Common myeloid progenitor, CD34-positive (primary cell): ENCODE measurements around the gene OR52B6.

ENCODE experiments used
- CTCF ChIA-PET: fragments of 350-600 bp; sonication (Branson Sonifier 250); formaldehyde crosslinking; loops from one replicate; lab custom pipeline; 2021; ENCODE audit warnings: antibody characterized with exemption; lab: Charles Lee
- POLR2A ChIA-PET: fragments of 350-600 bp; sonication (Branson Sonifier 250); formaldehyde crosslinking; loops from one replicate; lab custom pipeline; 2021; ENCODE audit warnings: antibody characterized with exemption; lab: Charles Lee
- DNase-seq, 3 donors: peaks; one replicate each; pipeline versions ENCODE4 v3.0.0 to v3.0.0-alpha.2; 2013
- H3K27ac ChIP-seq, 2 experiments: 1 replicate in 1 of 2; 2 replicates in 1 of 2; pipeline ENCODE4 v1.7.0; 2013; ENCODE audit warnings: inconsistent platforms in 2 of 2, low read length in 2 of 2, mild to moderate bottlenecking in 2 of 2, low read depth in 1 of 2, moderate library complexity in 1 of 2; ENCODE audit not compliant: severe bottlenecking in 2 of 2, insufficient read depth in 1 of 2, poor library complexity in 1 of 2
- H3K27me3 ChIP-seq, 5 experiments: replicated peaks in 2 of 5; 1 replicate in 3 of 5; 2 replicates in 2 of 5; pipeline versions ENCODE4 v1.6.1 to v1.7.0; 2013; ENCODE audit warnings: low read length in 4 of 5, mild to moderate bottlenecking in 2 of 5, moderate library complexity in 2 of 5, inconsistent platforms in 1 of 5; ENCODE audit not compliant: insufficient read depth in 5 of 5, control insufficient read depth in 4 of 5
- H3K36me3 ChIP-seq, 4 experiments: 1 replicate in 2 of 4; 2 replicates in 2 of 4; pipeline versions ENCODE4 v1.6.1 to v1.7.0; 2013; ENCODE audit warnings: low read length in 3 of 4, control low read depth in 1 of 4, mild to moderate bottlenecking in 1 of 4; ENCODE audit not compliant: control insufficient read depth in 4 of 4, insufficient read depth in 4 of 4
- H3K4me1 ChIP-seq, 4 experiments: 1 replicate in 3 of 4; 2 replicates in 1 of 4; pipeline versions ENCODE4 v1.6.1 to v1.7.1; 2013; ENCODE audit warnings: low read length in 3 of 4, mild to moderate bottlenecking in 3 of 4, control low read depth in 1 of 4, inconsistent platforms in 1 of 4, moderate library complexity in 1 of 4; ENCODE audit not compliant: control insufficient read depth in 4 of 4, insufficient read depth in 4 of 4; ENCODE audit errors: control extremely low read depth in 1 of 4
- H3K4me3 ChIP-seq, 7 experiments: 1 replicate in 4 of 7; 2 replicates in 3 of 7; pipeline versions ENCODE4 v1.5.1 to v1.7.0; 2013; ENCODE audit warnings: mild to moderate bottlenecking in 7 of 7, low read length in 6 of 7, moderate library complexity in 6 of 7, inconsistent platforms in 2 of 7, low read depth in 2 of 7, control low read depth in 1 of 7; ENCODE audit not compliant: insufficient read depth in 4 of 7, control insufficient read depth in 1 of 7; ENCODE audit errors: extremely low read depth in 1 of 7
- H3K9me3 ChIP-seq, 5 experiments: 1 replicate in 4 of 5; 2 replicates in 1 of 5; pipeline versions ENCODE4 v1.6.1 to v1.7.1; 2013; ENCODE audit warnings: low read length in 4 of 5, mild to moderate bottlenecking in 2 of 5, inconsistent platforms in 1 of 5, low read depth in 1 of 5, moderate library complexity in 1 of 5; ENCODE audit not compliant: control insufficient read depth in 4 of 5, insufficient read depth in 2 of 5; ENCODE audit errors: control extremely low read depth in 1 of 5
- WGBS: methylation state at CpG from one replicate; pipeline ENCODE4 v1.1.5; 2013; ENCODE audit not compliant: insufficient coverage; 5-methylcytosine and 5-hydroxymethylcytosine counted together

OR52B6 gene

GRCh38 chr11:5605849-5606248 is 25.2 kb downstream of the OR52B6 start:
- Histone ChIP-seq H3K36me3 (peaks cover 0 to 36% (median 21%) of the 10 kb centered on the region in 4 experiments), H3K27me3 (no peaks in the 10 kb centered on the region), H3K4me3 (no peak overlapping the region), H3K4me1 (no peaks in the 10 kb centered on the region), H3K27ac (no peak overlapping the region), H3K9me3 (no peaks in the 10 kb centered on the region)
- POLR2A ChIA-PET: no interaction called here
- no peak for DNase-seq
- 94% methylated on average over 4 of the region's 5 CpGs for WGBS
- CTCF ChIA-PET: interaction anchor here (0.9 kb wide), 1 partner anchor 9 kb away, joined by 3 read pairs; no protein-coding TSS in a partner anchor

GRCh38 chr11:5608808-5609207 is 28.1 kb downstream of the OR52B6 start:
- Histone ChIP-seq H3K4me3 (no peak overlapping the region), H3K36me3 (peaks cover 2 to 36% (median 25%) of the 10 kb centered on the region in 4 experiments), H3K4me1 (no peaks in the 10 kb centered on the region), H3K27me3 (no peaks in the 10 kb centered on the region), H3K27ac (no peak overlapping the region), H3K9me3 (no peaks in the 10 kb centered on the region)
- POLR2A ChIA-PET: no interaction called here
- no peak for DNase-seq
- CTCF ChIA-PET: interaction anchor here (0.6 kb wide), 1 partner anchor 496 kb away, joined by 3 read pairs; no protein-coding TSS in a partner anchor
- WGBS: 98% methylated on average over 6 of the region's 6 CpGs

- peaks cover 2 to 25% (median 21%) of the 10 kb centered on the region in 4 experiments for H3K36me3 ChIP-seq
- CTCF ChIA-PET: interaction anchor here (2.0 kb wide), 1 partner anchor 10 kb away, joined by 4 read pairs; no protein-coding TSS in a partner anchor
- H3K27ac ChIP-seq: no peak overlapping the region
- H3K9me3 ChIP-seq: no peaks in the 10 kb centered on the region
- 89% methylated on average over 3 of the region's 5 CpGs for WGBS
- POLR2A ChIA-PET: no interaction called here
- no peaks in the 10 kb centered on the region for H3K4me1 ChIP-seq
- H3K27me3 ChIP-seq: no peaks in the 10 kb centered on the region
- DNase-seq: no peak
- no peak overlapping the region for H3K4me3 ChIP-seq
Measured at GRCh38 chr11:5610446-5610845, 29.8 kb downstream of the OR52B6 start.

- ChIA-PET CTCF (interaction anchor here (1.1 to 2.0 kb wide), 2 partner anchors 9 to 11 kb away, joined by 3 to 4 read pairs; no protein-coding TSS in a partner anchor), POLR2A (interaction anchor here (0.7 kb wide), 1 partner anchor 17 kb away, joined by 4 read pairs; no protein-coding TSS in a partner anchor)
- Histone ChIP-seq H3K9me3 (no peaks in the 10 kb centered on the region), H3K27me3 (no peaks in the 10 kb centered on the region), H3K36me3 (peaks cover 2 to 21% (median 18%) of the 10 kb centered on the region in 4 experiments), H3K4me3 (no peak overlapping the region), H3K27ac (no peak overlapping the region), H3K4me1 (no peaks in the 10 kb centered on the region)
- 99% methylated on average over 10 of the region's 11 CpGs for WGBS
- DNase-seq: no peak
Measured at GRCh38 chr11:5611627-5612026, 30.9 kb downstream of the OR52B6 start.

- H3K9me3 ChIP-seq: no peaks in the 10 kb centered on the region
- ChIA-PET POLR2A (no interaction called here), CTCF (interaction anchor here (1.2 kb wide), 1 partner anchor 17 kb away, joined by 4 read pairs; no protein-coding TSS in a partner anchor)
- DNase-seq: no peak
- H3K27me3 ChIP-seq: no peaks in the 10 kb centered on the region
- peaks cover 0 to 2% (median 0%) of the 10 kb centered on the region in 4 experiments for H3K4me1 ChIP-seq
- no peak overlapping the region for H3K27ac ChIP-seq
- H3K36me3 ChIP-seq: no peaks in the 10 kb centered on the region
- WGBS: 60% methylated on average over 1 of the region's 3 CpGs
- H3K4me3 ChIP-seq: no peak overlapping the region
Measured at GRCh38 chr11:5618807-5619206, 38.1 kb downstream of the OR52B6 start.

DNA sequence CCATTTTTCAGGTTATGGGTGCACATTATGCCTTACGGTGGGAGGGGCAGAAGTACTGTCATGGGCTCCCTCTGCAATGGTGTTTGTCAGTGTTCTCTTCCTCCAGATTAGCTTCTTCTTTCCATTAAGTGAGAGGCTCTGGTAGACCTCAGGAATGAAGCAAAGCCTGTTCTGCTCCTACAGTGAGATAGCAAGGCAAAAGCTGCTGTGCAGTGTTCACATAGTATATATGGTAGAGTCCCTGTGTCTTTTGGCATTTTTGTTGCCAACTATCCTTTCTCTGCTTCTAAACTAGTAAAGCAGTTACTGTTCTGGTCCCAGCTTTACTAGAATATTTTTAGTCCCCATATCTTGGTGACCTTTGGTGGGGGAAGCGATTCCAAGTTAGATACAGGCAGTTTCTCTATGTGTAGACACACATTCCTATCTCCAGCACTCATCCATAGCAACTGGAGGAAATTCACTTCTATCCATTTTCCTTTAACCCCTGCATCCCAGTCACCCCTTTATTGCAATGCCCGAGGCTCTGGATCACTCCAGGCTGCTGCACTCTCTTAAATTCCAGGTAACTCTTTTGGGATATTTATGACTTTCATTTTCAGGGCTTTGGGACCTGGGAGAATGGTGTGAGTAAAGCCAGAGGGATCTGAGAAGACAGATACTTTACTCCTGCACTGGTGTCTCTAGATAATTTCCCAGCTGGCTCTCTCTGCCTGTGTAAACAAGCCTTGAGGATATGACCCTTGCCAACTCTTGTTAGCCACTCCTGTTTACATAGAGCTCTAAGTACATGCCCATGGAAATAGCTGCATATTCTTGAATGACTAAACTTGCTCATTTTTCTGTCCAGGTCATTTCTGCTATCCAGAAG is 40.2 kb downstream of the OR52B6 start:
- WGBS: 70% methylated on average over 2 of the region's 3 CpGs
- no peaks in the 10 kb centered on the region for H3K27me3 ChIP-seq
- H3K4me3 ChIP-seq: no peak overlapping the region
- CTCF ChIA-PET: interaction anchor here (1.4 to 1.5 kb wide), 2 partner anchors 10 to 21 kb away, joined by 3 read pairs; no protein-coding TSS in a partner anchor
- POLR2A ChIA-PET: no interaction called here
- peaks cover 2 to 17% (median 15%) of the 10 kb centered on the region in 4 experiments for H3K4me1 ChIP-seq
- H3K36me3 ChIP-seq: no peaks in the 10 kb centered on the region
- no peaks in the 10 kb centered on the region for H3K9me3 ChIP-seq
- H3K27ac ChIP-seq: no peak overlapping the region
- no peak for DNase-seq

DNA sequence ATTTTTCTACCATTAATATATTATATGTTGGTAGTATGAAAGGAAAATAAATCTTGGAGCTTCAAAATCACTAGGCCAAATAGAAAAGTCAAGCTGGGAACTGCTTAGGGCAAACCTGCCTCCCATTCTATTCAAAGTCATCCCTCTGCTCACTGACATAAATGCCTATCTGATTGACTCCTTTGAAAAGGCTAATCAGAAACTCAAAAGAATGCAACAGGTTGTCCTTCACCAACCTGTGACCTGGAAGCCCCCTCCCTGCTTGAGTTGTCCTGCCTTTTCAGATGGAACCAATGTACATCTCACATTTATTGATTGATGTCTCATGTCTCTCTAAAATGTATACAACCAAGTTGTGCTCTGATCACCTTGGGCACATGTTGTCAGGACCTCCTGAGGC is 40.9 kb downstream of the OR52B6 start:
- ChIA-PET CTCF (no interaction called here), POLR2A (no interaction called here)
- no peak overlapping the region for H3K27ac ChIP-seq
- H3K36me3 ChIP-seq: no peaks in the 10 kb centered on the region
- no peaks in the 10 kb centered on the region for H3K9me3 ChIP-seq
- no peak overlapping the region for H3K4me3 ChIP-seq
- H3K27me3 ChIP-seq: no peaks in the 10 kb centered on the region
- peaks cover 2 to 21% (median 15%) of the 10 kb centered on the region in 4 experiments for H3K4me1 ChIP-seq
- no peak for DNase-seq
